Esophagus squamous epithelium (tissue), 4 donors: ENCODE results near the gene LRP10.

ENCODE experiments used
- POLR2A ChIP-seq, 4 donors: fragments of 450-650 bp; IDR thresholded peaks; one replicate each; pipeline ENCODE4 v1.6.1; 2017; ENCODE audit warnings: antibody characterized with exemption in 4 of 4, mild to moderate bottlenecking in 4 of 4, moderate library complexity in 3 of 4
- TF ChIP-seq, protein P1 (sequence below), 6 experiments: fragments of 450-650 bp in 4 of 6; fragments of 200-600 bp in 2 of 6; sonication (generic) in 2 of 6; IDR thresholded peaks; one replicate each; pipeline ENCODE4 v1.5.1; 2016 to 2019; ENCODE audit warnings: antibody characterized with exemption in 6 of 6, mild to moderate bottlenecking in 4 of 6, moderate library complexity in 4 of 6

DNA sequence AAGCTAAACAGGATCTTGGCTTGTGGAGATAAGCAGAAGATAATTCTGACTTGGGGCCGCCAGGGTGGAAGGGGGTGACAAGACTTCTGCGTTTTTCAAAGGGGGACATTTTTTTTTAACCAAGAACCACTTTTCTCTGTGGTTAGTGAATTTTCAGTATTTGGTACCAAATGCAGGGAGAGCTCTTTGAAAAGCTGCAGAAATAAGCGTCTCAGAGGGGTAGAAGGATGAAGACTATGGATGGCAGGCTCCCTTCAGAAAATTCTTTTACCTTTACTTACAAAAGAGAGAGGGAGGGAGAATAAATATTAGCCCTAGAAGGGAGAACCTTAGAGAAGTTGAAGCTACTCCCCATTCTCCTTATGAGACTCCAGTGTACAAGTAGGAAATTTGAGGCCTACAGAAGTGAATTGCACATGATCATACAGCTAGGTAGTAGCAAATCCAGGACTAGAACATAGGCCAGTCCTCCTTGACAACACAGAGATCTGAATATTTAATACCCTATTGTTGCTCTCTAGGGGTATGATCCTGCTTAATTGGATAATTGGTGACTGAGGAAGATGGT lies 41.0 kb upstream of the LRP10 start:
- TF ChIP-seq POLR2A (IDR thresholded peaks at IDR 0.05) = no peak
- TF ChIP-seq, protein P1, sequence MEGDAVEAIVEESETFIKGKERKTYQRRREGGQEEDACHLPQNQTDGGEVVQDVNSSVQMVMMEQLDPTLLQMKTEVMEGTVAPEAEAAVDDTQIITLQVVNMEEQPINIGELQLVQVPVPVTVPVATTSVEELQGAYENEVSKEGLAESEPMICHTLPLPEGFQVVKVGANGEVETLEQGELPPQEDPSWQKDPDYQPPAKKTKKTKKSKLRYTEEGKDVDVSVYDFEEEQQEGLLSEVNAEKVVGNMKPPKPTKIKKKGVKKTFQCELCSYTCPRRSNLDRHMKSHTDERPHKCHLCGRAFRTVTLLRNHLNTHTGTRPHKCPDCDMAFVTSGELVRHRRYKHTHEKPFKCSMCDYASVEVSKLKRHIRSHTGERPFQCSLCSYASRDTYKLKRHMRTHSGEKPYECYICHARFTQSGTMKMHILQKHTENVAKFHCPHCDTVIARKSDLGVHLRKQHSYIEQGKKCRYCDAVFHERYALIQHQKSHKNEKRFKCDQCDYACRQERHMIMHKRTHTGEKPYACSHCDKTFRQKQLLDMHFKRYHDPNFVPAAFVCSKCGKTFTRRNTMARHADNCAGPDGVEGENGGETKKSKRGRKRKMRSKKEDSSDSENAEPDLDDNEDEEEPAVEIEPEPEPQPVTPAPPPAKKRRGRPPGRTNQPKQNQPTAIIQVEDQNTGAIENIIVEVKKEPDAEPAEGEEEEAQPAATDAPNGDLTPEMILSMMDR (IDR thresholded peaks at IDR 0.05) = no peak
